LNCAP (cell line): ENCODE measurements around the gene FARS2.

ENCODE experiments used
- TF ChIP-seq, protein P1 (sequence below): fragments of 450-650 bp; IDR thresholded peaks from 2 replicates; pipeline ENCODE4 v1.5.1; 2017; ENCODE audit warnings: mild to moderate bottlenecking

The FARS2 gene

DNA sequence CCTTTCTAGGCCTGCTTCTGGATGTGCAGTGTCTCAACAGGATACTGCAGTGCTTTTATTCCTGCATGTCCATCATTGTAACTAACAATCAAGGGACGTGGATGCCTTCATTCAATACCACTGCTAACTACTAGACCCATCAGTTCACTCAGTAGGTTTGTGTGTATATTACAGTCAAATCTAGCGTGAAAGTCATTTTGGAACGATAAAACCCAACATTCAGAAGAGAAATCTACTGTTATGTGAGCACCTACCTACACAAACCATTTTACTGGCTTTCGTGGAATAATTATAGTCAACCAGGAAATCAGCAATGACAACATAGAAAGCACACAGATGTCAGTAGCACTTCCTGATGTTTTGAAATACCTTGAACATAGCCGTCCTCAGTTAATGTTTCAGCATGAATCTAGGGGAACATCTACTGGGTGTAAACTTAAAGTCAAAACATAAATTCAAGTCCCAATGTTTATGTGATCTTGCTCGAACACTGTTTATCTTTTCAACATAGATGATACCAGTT is 270.6 kb downstream of the FARS2 start:
- TF ChIP-seq, protein P1, sequence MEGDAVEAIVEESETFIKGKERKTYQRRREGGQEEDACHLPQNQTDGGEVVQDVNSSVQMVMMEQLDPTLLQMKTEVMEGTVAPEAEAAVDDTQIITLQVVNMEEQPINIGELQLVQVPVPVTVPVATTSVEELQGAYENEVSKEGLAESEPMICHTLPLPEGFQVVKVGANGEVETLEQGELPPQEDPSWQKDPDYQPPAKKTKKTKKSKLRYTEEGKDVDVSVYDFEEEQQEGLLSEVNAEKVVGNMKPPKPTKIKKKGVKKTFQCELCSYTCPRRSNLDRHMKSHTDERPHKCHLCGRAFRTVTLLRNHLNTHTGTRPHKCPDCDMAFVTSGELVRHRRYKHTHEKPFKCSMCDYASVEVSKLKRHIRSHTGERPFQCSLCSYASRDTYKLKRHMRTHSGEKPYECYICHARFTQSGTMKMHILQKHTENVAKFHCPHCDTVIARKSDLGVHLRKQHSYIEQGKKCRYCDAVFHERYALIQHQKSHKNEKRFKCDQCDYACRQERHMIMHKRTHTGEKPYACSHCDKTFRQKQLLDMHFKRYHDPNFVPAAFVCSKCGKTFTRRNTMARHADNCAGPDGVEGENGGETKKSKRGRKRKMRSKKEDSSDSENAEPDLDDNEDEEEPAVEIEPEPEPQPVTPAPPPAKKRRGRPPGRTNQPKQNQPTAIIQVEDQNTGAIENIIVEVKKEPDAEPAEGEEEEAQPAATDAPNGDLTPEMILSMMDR = no peak

DNA sequence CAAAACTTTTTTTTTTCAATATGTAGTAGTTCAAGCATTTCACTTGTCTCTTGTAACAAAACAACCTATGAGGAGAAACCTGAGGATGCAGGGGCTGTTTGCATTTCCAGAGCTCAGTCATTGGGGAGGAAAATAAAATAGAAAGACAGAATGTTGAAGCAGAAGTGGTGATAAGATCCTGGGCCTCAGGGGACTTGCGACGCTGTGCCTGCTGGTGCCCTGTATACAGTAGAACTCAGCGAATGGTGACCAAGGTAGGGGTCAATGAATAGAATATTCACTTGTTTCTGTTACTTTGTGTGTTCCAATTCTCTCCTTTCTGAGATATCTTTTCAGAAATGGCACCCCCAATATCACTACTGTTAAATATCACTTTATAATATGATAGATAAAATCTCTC is 271.6 kb downstream of the FARS2 start:
- TF ChIP-seq, protein P1 = no peak

DNA sequence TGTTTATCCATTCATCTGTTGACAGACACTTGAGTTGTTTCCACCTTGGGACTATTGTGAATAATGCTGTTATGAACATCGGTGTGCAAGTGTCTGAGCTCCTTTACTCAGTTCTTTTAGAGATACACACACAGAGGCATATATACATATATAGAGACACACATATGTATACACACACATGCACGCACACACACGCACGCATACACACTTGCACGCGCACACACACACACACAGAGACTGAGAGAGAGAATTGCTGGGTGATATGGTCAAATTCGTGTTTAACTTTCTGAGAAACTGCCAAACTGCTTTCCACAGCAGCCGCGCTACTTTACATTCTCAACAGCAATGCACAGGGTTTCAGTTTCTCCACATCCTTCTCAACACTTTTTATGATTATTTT is 273.3 kb downstream of the FARS2 start:
- TF ChIP-seq, protein P1 = no peak

DNA sequence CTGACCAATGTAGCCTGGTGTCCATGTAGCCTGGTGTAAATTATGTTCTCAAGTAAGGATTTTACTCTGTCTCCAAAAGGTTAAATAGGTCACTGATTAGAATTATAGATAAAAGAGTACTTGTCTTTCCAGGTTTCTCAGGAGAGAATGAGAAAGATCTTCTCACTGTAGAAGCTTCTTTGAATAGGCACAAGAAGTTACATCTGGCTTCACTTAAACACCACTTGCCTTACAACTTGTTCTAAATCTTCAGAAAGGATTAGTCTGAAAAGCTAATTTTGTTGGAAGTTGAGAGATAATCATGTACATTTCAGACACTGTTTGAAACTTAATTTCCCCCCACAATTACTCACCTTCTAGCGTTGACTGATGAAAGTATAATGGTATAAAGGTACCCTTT is 275.3 kb downstream of the FARS2 start:
- TF ChIP-seq, protein P1 = no peak

DNA sequence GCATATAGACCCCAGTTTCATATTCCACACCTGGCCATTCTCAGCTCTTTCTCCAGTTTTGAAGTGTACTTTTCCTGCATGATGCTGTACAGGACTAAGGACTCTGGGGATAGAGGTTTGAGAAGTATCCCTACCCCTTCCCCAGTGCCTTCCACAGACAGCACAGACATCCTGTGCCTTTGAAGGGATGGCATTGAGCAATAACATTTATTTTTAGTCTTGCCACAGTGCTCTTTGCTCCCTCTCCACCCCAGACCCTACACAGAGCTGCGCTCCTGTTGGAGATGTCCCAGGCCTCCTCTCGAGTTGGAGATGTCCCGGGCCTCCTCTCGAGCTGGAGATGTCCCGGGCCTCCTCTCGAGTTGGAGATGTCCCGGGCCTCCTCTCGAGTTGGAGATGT is 275.8 kb downstream of the FARS2 start:
- TF ChIP-seq, protein P1 = no peak

DNA sequence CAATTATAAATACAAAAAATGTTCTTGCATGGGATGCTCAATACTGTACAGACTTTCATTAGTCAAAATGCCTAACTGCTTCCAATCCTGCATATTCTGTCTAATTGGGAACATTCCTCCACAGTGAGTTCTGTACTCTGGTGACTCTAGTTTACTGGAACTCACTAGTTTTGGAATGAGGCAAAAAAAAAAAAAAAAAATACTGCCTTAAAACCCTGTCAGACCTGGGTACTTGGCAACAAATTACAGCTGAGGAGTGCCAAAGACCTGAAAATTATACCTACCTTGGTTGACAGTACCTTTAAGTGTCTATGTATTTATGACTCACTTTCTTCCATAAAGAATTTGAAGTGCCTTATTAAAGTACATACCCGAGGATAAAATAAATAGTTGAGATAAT is 276.7 kb downstream of the FARS2 start:
- TF ChIP-seq, protein P1 = no peak

DNA sequence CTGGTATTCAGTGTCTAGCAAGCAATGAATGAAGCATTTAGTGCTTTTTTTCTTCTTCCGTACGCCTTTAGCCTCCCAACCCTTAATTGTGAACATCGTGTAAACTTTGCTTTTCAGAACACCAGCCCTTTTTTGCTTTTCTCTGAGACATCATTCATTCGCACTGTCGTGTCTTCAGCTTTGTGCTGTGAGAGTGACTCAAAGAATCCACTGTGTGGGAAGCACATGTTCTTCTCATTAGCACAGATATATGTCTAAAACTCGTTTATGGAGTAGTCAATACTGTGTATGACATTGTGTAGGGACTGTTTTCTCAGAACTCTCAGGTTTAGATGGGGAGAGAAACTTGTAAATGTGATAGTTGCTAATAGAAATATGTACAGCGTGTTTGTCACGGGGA is 279.1 kb downstream of the FARS2 start:
- TF ChIP-seq, protein P1 = no peak

DNA sequence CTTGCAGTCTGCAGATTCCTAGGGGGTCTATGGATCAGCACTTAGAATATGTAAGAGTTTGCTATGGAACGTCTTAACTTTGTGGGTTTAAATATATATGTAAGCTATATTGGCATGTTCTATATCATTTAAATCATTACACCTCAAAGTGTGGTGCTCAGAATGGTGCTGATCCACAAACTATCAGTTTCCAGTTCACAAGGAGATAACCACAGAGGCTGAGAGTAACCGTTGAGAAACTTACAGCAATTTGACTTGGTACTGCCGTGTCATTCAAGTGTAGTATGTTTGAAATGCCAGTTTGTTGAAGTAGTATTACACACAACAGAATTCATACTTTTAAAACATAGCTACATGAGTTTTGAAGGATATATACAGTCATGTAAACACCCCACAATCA is 279.7 kb downstream of the FARS2 start:
- TF ChIP-seq, protein P1 = no peak
